Hair follicular keratinocyte (primary cell): ENCODE data around the gene GARIN5B. TPM values are rescaled to one million over a fixed set of nuclear protein-coding genes. Genes with fewer than 3 reads are reported as not detected.

Experiments
- total RNA-seq: library from RNA; depleted of rRNA; stranded (reverse); fragments of >200 nt; gene quantifications from 2 replicates; pipeline ENCODE4 v1.2.3, GENCODE V29; 2015

The GARIN5B gene
- total RNA-seq, result not detected in 2 replicates

GRCh38 chr19:55362990-55363716 lies at the start of gene GARIN5B:
GARIN5B (minus strand) TSS chr19:55363260; CDS start chr19:55363066, 194 bp downstream.

GRCh38 chr19:55407550-55407799 lies 44.4 kb upstream of the GARIN5B start, which contains the start of gene UBE2S:
UBE2S (minus strand) TSS chr19:55407788; CDS start chr19:55407589, 199 bp downstream.

GRCh38 chr19:55385724-55386492 lies 22.8 kb upstream of the GARIN5B start, which contains the start of gene RPL28:
RPL28 (plus strand) TSS chr19:55385932; CDS start chr19:55386358, 426 bp downstream.

GRCh38 chr19:55384131-55384919 lies 21.3 kb upstream of the GARIN5B start, which contains the start of gene TMEM238:
TMEM238 (minus strand) TSS chr19:55384292; CDS start chr19:55384259, 33 bp downstream.

GRCh38 chr19:55376241-55376933 lies 13.3 kb upstream of the GARIN5B start, which contains the start of gene TMEM190:
TMEM190 (plus strand) TSS chr19:55376826; CDS start chr19:55376854, 28 bp downstream.

GRCh38 chr19:55370305-55370988 lies 7.4 kb upstream of the GARIN5B start, which contains the start of gene IL11:
IL11 (minus strand) TSS chr19:55370463; CDS start chr19:55370310, 153 bp downstream.

GRCh38 chr19:55354698-55355212 lies 8.3 kb downstream of the GARIN5B start, which contains the start of gene COX6B2:
COX6B2 (minus strand) TSS chr19:55354719; CDS start chr19:55354521, 198 bp downstream.

GRCh38 chr19:55339105-55339888 lies 23.8 kb downstream of the GARIN5B start, which contains the start of gene KMT5C:
KMT5C (plus strand) TSS chr19:55339876; CDS start chr19:55341937, 2,061 bp downstream.

GRCh38 chr19:55325172-55325571 lies 37.9 kb downstream of the GARIN5B start, which contains the start of gene TMEM150B:
TMEM150B (minus strand) TSS chr19:55325341; CDS start chr19:55321036, 4,305 bp downstream.

Other genes with a start within 250 kb of the GARIN5B start
- gene PPP1R12C, start 245.6 kb downstream of the GARIN5B start, total RNA-seq, result 26.6 and 38.4 TPM in 2 replicates
- 44.4 and 145 TPM in 2 replicates for gene TNNT1, start 214.1 kb downstream of the GARIN5B start, total RNA-seq
- gene TNNI3, start 205.5 kb downstream of the GARIN5B start, total RNA-seq, result 2.6 and 4.0 TPM in 2 replicates
- 0.23 and 1.3 TPM in 2 replicates for gene DNAAF3, start 196.6 kb downstream of the GARIN5B start, total RNA-seq
- 0.04 and 2.2 TPM in 2 replicates for gene SYT5, start 183.0 kb downstream of the GARIN5B start, total RNA-seq
- gene PTPRH, start 153.8 kb downstream of the GARIN5B start, total RNA-seq, result 0.08 and 0.57 TPM in 2 replicates
- 0.95 and 1.6 TPM in 2 replicates for gene TMEM86B, start 134.5 kb downstream of the GARIN5B start, total RNA-seq
- 33.8 and 38.8 TPM in 2 replicates for gene PPP6R1, start 104.2 kb downstream of the GARIN5B start, total RNA-seq
- gene HSPBP1, start 83.2 kb downstream of the GARIN5B start, total RNA-seq, result 41.6 and 79.3 TPM in 2 replicates
- 1.7 and 2.3 TPM in 2 replicates for gene BRSK1, start 79.3 kb downstream of the GARIN5B start, total RNA-seq
- not detected in 2 replicates for gene TMEM150B, start 37.9 kb downstream of the GARIN5B start, total RNA-seq
- gene KMT5C, start 23.4 kb downstream of the GARIN5B start, total RNA-seq, result 6.9 and 11.9 TPM in 2 replicates
- gene COX6B2, start 8.5 kb downstream of the GARIN5B start, total RNA-seq, result 0.42 and 0.55 TPM in 2 replicates
- 2.9 and 7.0 TPM in 2 replicates for gene IL11, start 7.2 kb upstream of the GARIN5B start, total RNA-seq
- not detected in 2 replicates for gene TMEM190, start 13.6 kb upstream of the GARIN5B start, total RNA-seq
- 11.9 and 16.4 TPM in 2 replicates for gene TMEM238, start 21.0 kb upstream of the GARIN5B start, total RNA-seq
- 297 and 300 TPM in 2 replicates for gene RPL28, start 22.7 kb upstream of the GARIN5B start, total RNA-seq
- gene UBE2S, start 44.5 kb upstream of the GARIN5B start, total RNA-seq, result 107 and 271 TPM in 2 replicates
- not detected in 2 replicates for gene SHISA7, start 80.0 kb upstream of the GARIN5B start, total RNA-seq
- gene ISOC2, start 98.4 kb upstream of the GARIN5B start, total RNA-seq, result 132 and 147 TPM in 2 replicates
- not detected in 2 replicates for gene C19orf85, start 101.5 kb upstream of the GARIN5B start, total RNA-seq
- gene ZNF628, start 113.4 kb upstream of the GARIN5B start, total RNA-seq, result 8.6 and 15.3 TPM in 2 replicates
- gene NAT14, start 121.9 kb upstream of the GARIN5B start, total RNA-seq, result 12.7 and 16.3 TPM in 2 replicates
- 0.31 TPM in 1 of 2 replicates, not detected in the other for gene SSC5D, start 125.2 kb upstream of the GARIN5B start, total RNA-seq
- gene SBK2, start 173.9 kb upstream of the GARIN5B start, total RNA-seq, result not detected in 2 replicates
- gene SBK3, start 182.3 kb upstream of the GARIN5B start, total RNA-seq, result not detected in 2 replicates
- 4.7 and 6.6 TPM in 2 replicates for gene ZNF579, start 217.6 kb upstream of the GARIN5B start, total RNA-seq
- gene FIZ1, start 236.3 kb upstream of the GARIN5B start, total RNA-seq, result 6.9 and 7.9 TPM in 2 replicates
- gene ZNF524, start 237.0 kb upstream of the GARIN5B start, total RNA-seq, result 20.2 and 24.9 TPM in 2 replicates
- 2.7 and 3.7 TPM in 2 replicates for gene ZNF865, start 242.4 kb upstream of the GARIN5B start, total RNA-seq